GM23338 (cell line): Measurements from ENCODE around the gene NUP43. TPM values are rescaled to one million over a fixed set of nuclear protein-coding genes. Genes with fewer than 3 reads are reported as not detected.

Experiments used
- ATAC-seq: fragments of 200-7000 bp; cut with Tn5 transposase; 3 replicates; pipeline ENCODE4 v1.9.1; 2020
- DNase-seq: peaks from one replicate; pipeline ENCODE4 v3.0.0-alpha.2; 2015; ENCODE audit warnings: low spot score
- H2AFZ ChIP-seq: fragments of 200-600 bp; sonication (generic); 2 replicates; pipeline ENCODE4 v1.8.0; 2016; ENCODE audit warnings: antibody characterized with exemption, mild to moderate bottlenecking, moderate library complexity
- H3F3A ChIP-seq: fragments of 200-600 bp; sonication (generic); replicated peaks from 2 replicates; pipeline ENCODE4 v1.8.0; 2017; ENCODE audit warnings: antibody characterized with exemption, mixed run types, low read depth
- H3K27ac ChIP-seq: fragments of 200-600 bp; sonication (generic); 2 replicates; pipeline ENCODE4 v1.6.1; 2016; ENCODE audit warnings: low read depth
- H3K27me3 ChIP-seq: fragments of 200-600 bp; sonication (generic); 2 replicates; pipeline ENCODE4 v1.8.0; 2016; ENCODE audit warnings: mild to moderate bottlenecking, mixed run types, moderate library complexity; ENCODE audit not compliant: insufficient read depth
- H3K36me3 ChIP-seq: fragments of 200-600 bp; sonication (generic); 2 replicates; pipeline ENCODE4 v1.8.0; 2016; ENCODE audit warnings: mild to moderate bottlenecking; ENCODE audit not compliant: insufficient read depth
- H3K4me1 ChIP-seq: fragments of 200-600 bp; sonication (generic); 2 replicates; pipeline ENCODE4 v1.8.0; 2016; ENCODE audit warnings: mild to moderate bottlenecking, moderate library complexity; ENCODE audit not compliant: insufficient read depth
- H3K4me2 ChIP-seq: fragments of 200-600 bp; sonication (generic); 2 replicates; pipeline ENCODE4 v1.7.1; 2017; ENCODE audit warnings: mixed run types
- H3K4me3 ChIP-seq: fragments of 200-600 bp; sonication (generic); 2 replicates; pipeline ENCODE4 v1.6.1; 2016; ENCODE audit warnings: mixed run types
- H3K79me2 ChIP-seq: fragments of 200-600 bp; sonication (generic); replicated peaks from 2 replicates; pipeline ENCODE4 v1.8.0; 2017; ENCODE audit warnings: mild to moderate bottlenecking; ENCODE audit not compliant: insufficient read depth
- H3K9me2 ChIP-seq: fragments of 200-600 bp; sonication (generic); 2 replicates; pipeline ENCODE4 v1.8.0; 2017; ENCODE audit not compliant: insufficient read depth
- H4K20me1 ChIP-seq: fragments of 200-600 bp; sonication (generic); replicated peaks from 2 replicates; pipeline ENCODE4 v1.8.0; 2017; ENCODE audit warnings: mild to moderate bottlenecking; ENCODE audit not compliant: insufficient read depth
- H3K27ac Mint-ChIP-seq: 2 replicates; pipeline ENCODE4 v1.8.0; 2020; ENCODE audit warnings: inconsistent platforms, mild to moderate bottlenecking, moderate library complexity, mixed read lengths
- H3K27me3 Mint-ChIP-seq: 3 replicates; pipeline ENCODE4 v1.8.0; 2022; ENCODE audit warnings: low read depth, mild to moderate bottlenecking, moderate library complexity, mixed read lengths, inconsistent platforms; ENCODE audit not compliant: insufficient read depth, poor library complexity
- H3K36me3 Mint-ChIP-seq: 3 replicates; pipeline ENCODE4 v1.8.0; 2021; ENCODE audit warnings: low read depth, mild to moderate bottlenecking, inconsistent platforms, moderate library complexity, mixed read lengths
- H3K4me1 Mint-ChIP-seq: 3 replicates; pipeline ENCODE4 v1.8.0; 2020; ENCODE audit warnings: mild to moderate bottlenecking, inconsistent platforms, mixed read lengths
- H3K4me3 Mint-ChIP-seq: 3 replicates; pipeline ENCODE4 v1.8.0; 2021; ENCODE audit warnings: moderate library complexity, mild to moderate bottlenecking, inconsistent platforms, mixed read lengths
- H3K9me3 Mint-ChIP-seq: 3 replicates; pipeline ENCODE4 v1.8.0; 2020; ENCODE audit warnings: moderate library complexity, mild to moderate bottlenecking, inconsistent platforms, mixed read lengths
- CREB1 ChIP-seq: fragments of 250-450 bp; sonication (Bioruptor Pico); IDR thresholded peaks from 2 replicates; pipeline ENCODE4 v1.5.0; 2020; ENCODE audit warnings: low read depth, mild to moderate bottlenecking, moderate library complexity
- EZH2 ChIP-seq: fragments of 200-600 bp; sonication (generic); IDR thresholded peaks from one replicate; pipeline ENCODE4 v1.8.0; 2017; ENCODE audit warnings: antibody characterized with exemption, mild to moderate bottlenecking, low read depth; ENCODE audit not compliant: unreplicated experiment
- EZH2phosphoT487 ChIP-seq: fragments of 200-600 bp; sonication (generic); IDR thresholded peaks from one replicate; pipeline ENCODE4 v1.8.1; 2018; ENCODE audit warnings: antibody characterized with exemption; ENCODE audit not compliant: unreplicated experiment
- JUNB ChIP-seq: IDR thresholded peaks from one replicate; pipeline ENCODE4 v1.6.1; 2016; ENCODE audit warnings: antibody characterized with exemption; ENCODE audit not compliant: unreplicated experiment
- NANOG ChIP-seq: IDR thresholded peaks from 2 replicates; pipeline ENCODE4 v1.6.1; 2016; ENCODE audit warnings: antibody characterized with exemption, borderline replicate concordance
- POLR2AphosphoS5 ChIP-seq: IDR thresholded peaks from 2 replicates; pipeline ENCODE4 v1.6.1; 2016; ENCODE audit warnings: antibody characterized with exemption, low read depth
- STAT1 ChIP-seq: IDR thresholded peaks from one replicate; pipeline ENCODE4 v1.6.1; 2016; ENCODE audit warnings: antibody characterized with exemption; ENCODE audit not compliant: unreplicated experiment
- ZNF114 ChIP-seq: fragments of 250-450 bp; sonication (Bioruptor Pico); IDR thresholded peaks from 2 replicates; pipeline ENCODE4 v1.5.0; 2020; ENCODE audit warnings: mild to moderate bottlenecking, moderate library complexity
- ZNF331 ChIP-seq: fragments of 250-450 bp; sonication (Bioruptor Pico); IDR thresholded peaks from 2 replicates; pipeline ENCODE4 v1.5.0; 2020; ENCODE audit warnings: low read depth, mild to moderate bottlenecking, moderate library complexity
- polyA plus RNA-seq: library from polyadenylated mRNA; unstranded; fragments of >200 nt; fragmentation: Nextera tagmentation; extraction: Ambion mirVana; gene quantifications from 2 replicates; pipeline ENCODE4 v1.2.1, GENCODE V29; 2016
- total RNA-seq: library from RNA; depleted of rRNA; stranded (reverse); fragments of >200 nt; shearing (Covaris generic); gene quantifications from 2 replicates; pipeline ENCODE4 v1.2.3, GENCODE V29; 2014
- TF ChIP-seq, protein P1 (sequence below), 2 experiments: fragments of 200-600 bp in 1 of 2; sonication (generic) in 1 of 2; conservative IDR thresholded peaks; 2 replicates each; pipeline versions ENCODE4 v1.5.1 to v1.6.1; 2016 to 2017; ENCODE audit warnings: antibody characterized with exemption in 2 of 2, low read depth in 2 of 2, mild to moderate bottlenecking in 2 of 2, moderate library complexity in 1 of 2
- TF ChIP-seq, protein P2 (sequence below): IDR thresholded peaks from one replicate; pipeline ENCODE4 v1.6.1; 2018; ENCODE audit warnings: antibody characterized with exemption; ENCODE audit not compliant: unreplicated experiment
- TF ChIP-seq, protein P3 (sequence below): fragments of 250-450 bp; sonication (Bioruptor Pico); IDR thresholded peaks from 2 replicates; pipeline ENCODE4 v1.5.0; 2020; ENCODE audit warnings: mild to moderate bottlenecking, moderate library complexity
- TF ChIP-seq, protein P4 (sequence below): IDR thresholded peaks from 2 replicates; pipeline ENCODE4 v1.6.1; 2016; ENCODE audit warnings: antibody characterized with exemption

Gene NUP43
- total and polyA plus RNA-seq, 2 experiments from 2014 or later = 23.4 to 71.8 TPM

DNA sequence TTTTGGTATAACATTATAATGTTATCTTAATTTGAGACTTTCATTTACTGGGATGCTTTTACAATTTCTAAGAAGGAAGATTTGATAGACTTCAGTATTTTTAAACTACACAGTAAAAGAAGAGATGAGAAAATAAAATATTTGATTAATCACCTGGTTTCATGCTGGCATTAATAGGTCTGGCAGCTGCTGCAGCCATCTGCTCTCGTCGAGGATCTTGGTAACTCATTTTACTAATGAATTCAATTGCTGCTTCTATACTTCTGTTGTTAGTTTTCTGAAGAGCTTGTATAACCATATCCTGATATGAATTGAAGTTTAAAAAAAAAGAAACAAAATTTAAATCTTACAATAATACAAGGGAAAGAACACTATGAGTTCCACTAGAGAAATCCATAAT is 51.4 kb downstream of the NUP43 start:
- Mint-ChIP-seq H3K4me3 (no peak overlapping the region), H3K36me3 (peaks cover 20% of the 10 kb centered on the region; the same call in 2 of the 3 replicates)
- no peak overlapping the region for H3K4me2 ChIP-seq

More for the DNA sequence above, 51.4 kb downstream of the NUP43 start:
- Histone ChIP-seq H3K36me3 (no peaks in the 10 kb centered on the region; the same call in 1 of the 2 replicates), H3K9me2 (no peaks in the 10 kb centered on the region), H3K79me2 (peaks cover 76% of the 10 kb centered on the region), H4K20me1 (peaks cover 4% of the 10 kb centered on the region), H3K27me3 (no peaks in the 10 kb centered on the region), H2AFZ (no peak overlapping the region), H3K4me1 (no peaks in the 10 kb centered on the region), H3F3A (no peaks in the 10 kb centered on the region), H3K4me3 (no peak overlapping the region), H3K27ac (no peak overlapping the region)
- peaks cover 6% of the 10 kb centered on the region for H3K27me3 Mint-ChIP-seq
- no peak for TF ChIP-seq POLR2AphosphoS5
- no peak for TF ChIP-seq NANOG
- TF ChIP-seq, protein P1, sequence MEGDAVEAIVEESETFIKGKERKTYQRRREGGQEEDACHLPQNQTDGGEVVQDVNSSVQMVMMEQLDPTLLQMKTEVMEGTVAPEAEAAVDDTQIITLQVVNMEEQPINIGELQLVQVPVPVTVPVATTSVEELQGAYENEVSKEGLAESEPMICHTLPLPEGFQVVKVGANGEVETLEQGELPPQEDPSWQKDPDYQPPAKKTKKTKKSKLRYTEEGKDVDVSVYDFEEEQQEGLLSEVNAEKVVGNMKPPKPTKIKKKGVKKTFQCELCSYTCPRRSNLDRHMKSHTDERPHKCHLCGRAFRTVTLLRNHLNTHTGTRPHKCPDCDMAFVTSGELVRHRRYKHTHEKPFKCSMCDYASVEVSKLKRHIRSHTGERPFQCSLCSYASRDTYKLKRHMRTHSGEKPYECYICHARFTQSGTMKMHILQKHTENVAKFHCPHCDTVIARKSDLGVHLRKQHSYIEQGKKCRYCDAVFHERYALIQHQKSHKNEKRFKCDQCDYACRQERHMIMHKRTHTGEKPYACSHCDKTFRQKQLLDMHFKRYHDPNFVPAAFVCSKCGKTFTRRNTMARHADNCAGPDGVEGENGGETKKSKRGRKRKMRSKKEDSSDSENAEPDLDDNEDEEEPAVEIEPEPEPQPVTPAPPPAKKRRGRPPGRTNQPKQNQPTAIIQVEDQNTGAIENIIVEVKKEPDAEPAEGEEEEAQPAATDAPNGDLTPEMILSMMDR (conservative IDR thresholded peaks at IDR 0.05; ENCODE audit: low read depth in 2 of 2) = no peak
- TF ChIP-seq, protein P2, sequence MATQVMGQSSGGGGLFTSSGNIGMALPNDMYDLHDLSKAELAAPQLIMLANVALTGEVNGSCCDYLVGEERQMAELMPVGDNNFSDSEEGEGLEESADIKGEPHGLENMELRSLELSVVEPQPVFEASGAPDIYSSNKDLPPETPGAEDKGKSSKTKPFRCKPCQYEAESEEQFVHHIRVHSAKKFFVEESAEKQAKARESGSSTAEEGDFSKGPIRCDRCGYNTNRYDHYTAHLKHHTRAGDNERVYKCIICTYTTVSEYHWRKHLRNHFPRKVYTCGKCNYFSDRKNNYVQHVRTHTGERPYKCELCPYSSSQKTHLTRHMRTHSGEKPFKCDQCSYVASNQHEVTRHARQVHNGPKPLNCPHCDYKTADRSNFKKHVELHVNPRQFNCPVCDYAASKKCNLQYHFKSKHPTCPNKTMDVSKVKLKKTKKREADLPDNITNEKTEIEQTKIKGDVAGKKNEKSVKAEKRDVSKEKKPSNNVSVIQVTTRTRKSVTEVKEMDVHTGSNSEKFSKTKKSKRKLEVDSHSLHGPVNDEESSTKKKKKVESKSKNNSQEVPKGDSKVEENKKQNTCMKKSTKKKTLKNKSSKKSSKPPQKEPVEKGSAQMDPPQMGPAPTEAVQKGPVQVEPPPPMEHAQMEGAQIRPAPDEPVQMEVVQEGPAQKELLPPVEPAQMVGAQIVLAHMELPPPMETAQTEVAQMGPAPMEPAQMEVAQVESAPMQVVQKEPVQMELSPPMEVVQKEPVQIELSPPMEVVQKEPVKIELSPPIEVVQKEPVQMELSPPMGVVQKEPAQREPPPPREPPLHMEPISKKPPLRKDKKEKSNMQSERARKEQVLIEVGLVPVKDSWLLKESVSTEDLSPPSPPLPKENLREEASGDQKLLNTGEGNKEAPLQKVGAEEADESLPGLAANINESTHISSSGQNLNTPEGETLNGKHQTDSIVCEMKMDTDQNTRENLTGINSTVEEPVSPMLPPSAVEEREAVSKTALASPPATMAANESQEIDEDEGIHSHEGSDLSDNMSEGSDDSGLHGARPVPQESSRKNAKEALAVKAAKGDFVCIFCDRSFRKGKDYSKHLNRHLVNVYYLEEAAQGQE = no peak
- no peak for TF ChIP-seq EZH2phosphoT487
- TF ChIP-seq, protein P3, sequence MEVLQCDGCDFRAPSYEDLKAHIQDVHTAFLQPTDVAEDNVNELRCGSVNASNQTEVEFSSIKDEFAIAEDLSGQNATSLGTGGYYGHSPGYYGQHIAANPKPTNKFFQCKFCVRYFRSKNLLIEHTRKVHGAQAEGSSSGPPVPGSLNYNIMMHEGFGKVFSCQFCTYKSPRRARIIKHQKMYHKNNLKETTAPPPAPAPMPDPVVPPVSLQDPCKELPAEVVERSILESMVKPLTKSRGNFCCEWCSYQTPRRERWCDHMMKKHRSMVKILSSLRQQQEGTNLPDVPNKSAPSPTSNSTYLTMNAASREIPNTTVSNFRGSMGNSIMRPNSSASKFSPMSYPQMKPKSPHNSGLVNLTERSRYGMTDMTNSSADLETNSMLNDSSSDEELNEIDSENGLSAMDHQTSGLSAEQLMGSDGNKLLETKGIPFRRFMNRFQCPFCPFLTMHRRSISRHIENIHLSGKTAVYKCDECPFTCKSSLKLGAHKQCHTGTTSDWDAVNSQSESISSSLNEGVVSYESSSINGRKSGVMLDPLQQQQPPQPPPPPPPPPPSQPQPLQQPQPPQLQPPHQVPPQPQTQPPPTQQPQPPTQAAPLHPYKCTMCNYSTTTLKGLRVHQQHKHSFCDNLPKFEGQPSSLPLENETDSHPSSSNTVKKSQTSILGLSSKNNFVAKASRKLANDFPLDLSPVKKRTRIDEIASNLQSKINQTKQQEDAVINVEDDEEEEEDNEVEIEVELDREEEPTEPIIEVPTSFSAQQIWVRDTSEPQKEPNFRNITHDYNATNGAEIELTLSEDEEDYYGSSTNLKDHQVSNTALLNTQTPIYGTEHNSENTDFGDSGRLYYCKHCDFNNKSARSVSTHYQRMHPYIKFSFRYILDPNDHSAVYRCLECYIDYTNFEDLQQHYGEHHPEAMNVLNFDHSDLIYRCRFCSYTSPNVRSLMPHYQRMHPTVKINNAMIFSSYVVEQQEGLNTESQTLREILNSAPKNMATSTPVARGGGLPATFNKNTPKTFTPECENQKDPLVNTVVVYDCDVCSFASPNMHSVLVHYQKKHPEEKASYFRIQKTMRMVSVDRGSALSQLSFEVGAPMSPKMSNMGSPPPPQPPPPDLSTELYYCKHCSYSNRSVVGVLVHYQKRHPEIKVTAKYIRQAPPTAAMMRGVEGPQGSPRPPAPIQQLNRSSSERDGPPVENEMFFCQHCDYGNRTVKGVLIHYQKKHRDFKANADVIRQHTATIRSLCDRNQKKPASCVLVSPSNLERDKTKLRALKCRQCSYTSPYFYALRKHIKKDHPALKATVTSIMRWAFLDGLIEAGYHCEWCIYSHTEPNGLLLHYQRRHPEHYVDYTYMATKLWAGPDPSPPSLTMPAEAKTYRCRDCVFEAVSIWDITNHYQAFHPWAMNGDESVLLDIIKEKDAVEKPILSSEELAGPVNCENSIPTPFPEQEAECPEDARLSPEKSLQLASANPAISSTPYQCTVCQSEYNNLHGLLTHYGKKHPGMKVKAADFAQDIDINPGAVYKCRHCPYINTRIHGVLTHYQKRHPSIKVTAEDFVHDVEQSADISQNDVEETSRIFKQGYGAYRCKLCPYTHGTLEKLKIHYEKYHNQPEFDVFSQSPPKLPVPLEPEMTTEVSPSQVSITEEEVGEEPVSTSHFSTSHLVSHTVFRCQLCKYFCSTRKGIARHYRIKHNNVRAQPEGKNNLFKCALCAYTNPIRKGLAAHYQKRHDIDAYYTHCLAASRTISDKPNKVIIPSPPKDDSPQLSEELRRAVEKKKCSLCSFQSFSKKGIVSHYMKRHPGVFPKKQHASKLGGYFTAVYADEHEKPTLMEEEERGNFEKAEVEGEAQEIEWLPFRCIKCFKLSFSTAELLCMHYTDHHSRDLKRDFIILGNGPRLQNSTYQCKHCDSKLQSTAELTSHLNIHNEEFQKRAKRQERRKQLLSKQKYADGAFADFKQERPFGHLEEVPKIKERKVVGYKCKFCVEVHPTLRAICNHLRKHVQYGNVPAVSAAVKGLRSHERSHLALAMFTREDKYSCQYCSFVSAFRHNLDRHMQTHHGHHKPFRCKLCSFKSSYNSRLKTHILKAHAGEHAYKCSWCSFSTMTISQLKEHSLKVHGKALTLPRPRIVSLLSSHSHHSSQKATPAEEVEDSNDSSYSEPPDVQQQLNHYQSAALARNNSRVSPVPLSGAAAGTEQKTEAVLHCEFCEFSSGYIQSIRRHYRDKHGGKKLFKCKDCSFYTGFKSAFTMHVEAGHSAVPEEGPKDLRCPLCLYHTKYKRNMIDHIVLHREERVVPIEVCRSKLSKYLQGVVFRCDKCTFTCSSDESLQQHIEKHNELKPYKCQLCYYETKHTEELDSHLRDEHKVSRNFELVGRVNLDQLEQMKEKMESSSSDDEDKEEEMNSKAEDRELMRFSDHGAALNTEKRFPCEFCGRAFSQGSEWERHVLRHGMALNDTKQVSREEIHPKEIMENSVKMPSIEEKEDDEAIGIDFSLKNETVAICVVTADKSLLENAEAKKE (CRISPR knock-in tag) = no peak
- TF ChIP-seq ZNF331 (CRISPR knock-in tag) = no peak
- TF ChIP-seq ZNF114 = no peak
- no peak for TF ChIP-seq JUNB
- no peak for TF ChIP-seq CREB1 (CRISPR knock-in tag)
- TF ChIP-seq, protein P4, sequence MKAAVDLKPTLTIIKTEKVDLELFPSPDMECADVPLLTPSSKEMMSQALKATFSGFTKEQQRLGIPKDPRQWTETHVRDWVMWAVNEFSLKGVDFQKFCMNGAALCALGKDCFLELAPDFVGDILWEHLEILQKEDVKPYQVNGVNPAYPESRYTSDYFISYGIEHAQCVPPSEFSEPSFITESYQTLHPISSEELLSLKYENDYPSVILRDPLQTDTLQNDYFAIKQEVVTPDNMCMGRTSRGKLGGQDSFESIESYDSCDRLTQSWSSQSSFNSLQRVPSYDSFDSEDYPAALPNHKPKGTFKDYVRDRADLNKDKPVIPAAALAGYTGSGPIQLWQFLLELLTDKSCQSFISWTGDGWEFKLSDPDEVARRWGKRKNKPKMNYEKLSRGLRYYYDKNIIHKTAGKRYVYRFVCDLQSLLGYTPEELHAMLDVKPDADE = no peak
- no peak for TF ChIP-seq STAT1
- TF ChIP-seq EZH2 = no peak
- DNase-seq (no peak), ATAC-seq (no peak)
- no peaks in the 10 kb centered on the region for H3K4me1 Mint-ChIP-seq
- H3K27ac Mint-ChIP-seq = no peak overlapping the region
- no peaks in the 10 kb centered on the region for H3K9me3 Mint-ChIP-seq
